Inferior parietal cortex (tissue), 1 donor: ENCODE measurements around the gene HDHD3.
"Not testable (repeated sequence)": the region's sequence is repeated elsewhere in the genome, so short reads cannot be mapped to it uniquely, and the experiment has no call there.

ENCODE experiments used
- DNase-seq: peaks from one replicate; pipeline ENCODE4 v3.0.0-alpha.2; 2016; ENCODE audit errors: extremely low spot score

The HDHD3 gene

DNA sequence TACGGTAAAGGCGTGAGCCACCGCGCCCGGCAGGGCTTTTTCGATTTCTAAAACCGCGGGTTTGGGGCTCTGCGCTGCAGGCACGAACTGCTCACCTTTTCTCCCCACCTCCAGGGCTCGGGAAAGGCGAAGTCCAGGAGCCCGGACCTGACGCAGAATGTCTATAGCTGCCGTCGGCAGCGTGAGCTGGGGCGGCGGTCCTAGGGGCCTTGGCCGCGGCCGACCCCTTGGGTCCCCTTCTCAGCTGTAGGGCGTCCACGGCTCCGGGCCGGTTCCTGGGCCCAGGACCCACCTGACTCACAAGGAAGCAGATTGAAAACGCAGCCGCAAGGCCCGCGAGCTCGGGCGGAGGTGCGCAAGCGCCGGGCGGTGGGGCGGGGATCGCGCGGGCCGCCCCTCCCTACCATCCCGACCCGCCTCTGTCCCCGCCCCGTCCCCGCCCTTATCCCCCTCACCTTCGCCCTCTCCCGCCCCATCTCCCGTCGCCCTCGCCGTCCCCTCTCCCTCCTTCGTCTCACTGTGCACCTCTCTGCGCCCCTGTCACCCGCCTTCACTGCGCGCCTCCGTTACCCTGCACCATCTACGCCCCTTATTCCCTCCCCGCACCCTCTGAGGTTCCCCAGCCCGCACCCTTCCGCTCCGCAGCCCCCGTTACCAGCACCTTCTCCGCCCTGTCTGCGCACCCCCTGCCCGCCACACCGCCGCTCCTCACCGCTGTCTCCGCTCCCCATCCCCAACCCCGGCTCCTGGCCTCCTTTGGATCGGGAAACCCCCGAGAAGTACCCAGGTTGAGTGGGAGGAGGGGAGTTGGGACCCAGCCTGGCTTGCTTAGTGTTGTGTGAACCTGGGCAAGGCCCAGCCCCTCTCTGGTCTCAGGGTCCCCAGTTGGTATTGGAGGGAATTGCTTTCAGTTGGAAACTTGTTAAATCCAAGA is at the start of gene HDHD3:
Gene HDHD3, minus strand, starts transcription at position 353 of the 934 bp plus-strand sequence. CDS start 2,632 bp downstream, outside the sequence.
- peak; percentile 67 for DNase-seq

DNA sequence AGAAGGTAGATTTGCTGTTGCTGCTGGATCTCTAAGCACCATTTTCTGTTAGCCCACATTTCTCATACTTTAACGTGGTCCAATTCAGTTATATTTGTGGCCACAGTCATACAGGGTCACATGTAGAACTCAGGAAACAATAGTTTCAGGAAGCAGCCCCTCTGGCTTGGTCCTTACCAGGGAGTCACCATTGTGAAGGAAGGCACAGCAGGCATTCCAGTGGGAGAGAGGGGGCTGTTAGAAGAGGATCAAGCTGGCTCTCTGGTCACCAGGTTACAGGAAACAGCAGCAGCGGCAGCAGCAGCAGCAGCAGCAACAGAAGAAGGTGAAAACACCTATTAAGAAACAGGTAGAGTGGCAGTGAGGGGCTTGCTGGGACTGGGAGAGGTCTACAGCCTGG is 48.3 kb upstream of the HDHD3 start:
- no peak for DNase-seq

DNA sequence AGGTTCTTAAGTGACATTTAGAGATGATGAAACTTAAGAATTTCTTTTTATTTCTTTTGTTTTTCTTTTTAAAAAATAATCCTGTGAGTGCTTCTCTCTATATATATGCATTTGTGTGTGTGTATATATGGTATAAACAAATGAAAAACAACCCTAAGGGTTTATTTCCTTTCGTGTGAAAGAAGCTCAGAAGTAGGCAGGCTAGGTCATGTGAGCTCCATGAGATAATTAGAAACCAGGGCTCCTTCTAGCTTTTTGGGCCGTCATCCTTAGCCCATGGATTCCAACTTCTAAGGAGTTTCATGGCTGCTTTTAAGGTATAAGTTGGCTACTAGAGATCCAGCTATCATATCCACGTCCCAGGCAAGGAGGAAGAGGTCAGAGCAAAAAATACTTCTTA is 44.9 kb upstream of the HDHD3 start:
- DNase-seq: no peak

DNA sequence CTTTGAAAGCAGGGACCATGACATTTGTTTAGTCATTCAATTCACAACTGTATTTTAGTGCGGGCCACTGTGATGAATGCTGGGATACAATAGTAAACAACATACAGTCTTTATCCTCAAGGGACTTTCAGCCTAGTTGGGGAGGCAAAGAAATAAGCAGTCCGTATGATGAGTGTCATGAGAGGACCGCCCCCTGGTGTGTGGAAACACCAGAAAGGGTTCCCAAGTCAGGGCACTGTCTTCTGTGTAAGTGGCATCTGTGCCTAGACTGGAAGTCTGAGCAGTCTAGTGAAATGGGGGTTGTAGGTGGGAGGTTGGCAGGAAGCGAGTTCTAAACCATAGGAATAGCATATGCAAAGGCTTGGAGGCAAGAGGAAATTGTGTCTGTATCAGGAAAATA is 40.6 kb upstream of the HDHD3 start:
- DNase-seq: no peak

DNA sequence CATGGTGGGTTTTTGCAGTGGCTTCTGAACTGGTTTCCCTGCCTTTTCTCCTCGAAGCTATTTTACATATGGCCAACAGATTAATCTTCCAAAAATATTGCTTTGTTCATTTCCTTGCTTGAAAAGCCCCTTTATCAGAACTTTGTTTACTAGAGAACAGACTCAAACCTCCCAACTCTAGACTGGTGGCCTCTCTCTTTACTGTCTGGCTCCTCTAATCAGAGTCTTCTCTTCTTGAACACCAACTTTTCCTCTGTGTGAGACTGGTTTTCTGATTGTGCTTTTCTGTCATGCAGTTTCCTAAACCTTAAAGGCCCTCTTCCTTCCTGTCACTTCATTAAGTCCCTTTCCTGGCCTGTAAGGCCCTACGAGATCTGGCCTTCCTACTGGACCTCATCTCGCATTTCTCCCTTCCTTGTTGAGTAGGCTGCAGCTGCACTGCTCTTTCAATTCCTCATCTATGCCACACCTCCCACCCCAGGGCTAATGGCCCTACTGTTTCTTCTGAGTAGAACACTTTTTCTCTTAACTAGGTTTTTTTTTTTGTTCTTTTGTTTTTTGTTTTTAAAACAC is 39.4 kb upstream of the HDHD3 start:
- no peak for DNase-seq

- DNase-seq: peak; percentile 95
These were observed 33.5 kb upstream of the HDHD3 start, which contains the start of the genes C9orf43 and POLE3 for GRCh38 chr9:113410207-113410864. TSS of gene C9orf43 (plus strand) at chr9:113410747. CDS start at chr9:113413494, 2,747 bp downstream. TSS of gene POLE3 (minus strand) at chr9:113410675. CDS start at chr9:113410293, 382 bp downstream.

- no peak for DNase-seq
These were observed 33.1 kb upstream of the HDHD3 start for GRCh38 chr9:113409883-113410206.

- no peak for DNase-seq
These were observed 32.7 kb upstream of the HDHD3 start for GRCh38 chr9:113409481-113409880.

GRCh38 chr9:113406873-113407511 is 30.2 kb upstream of the HDHD3 start:
- DNase-seq: peak; percentile 64

DNA sequence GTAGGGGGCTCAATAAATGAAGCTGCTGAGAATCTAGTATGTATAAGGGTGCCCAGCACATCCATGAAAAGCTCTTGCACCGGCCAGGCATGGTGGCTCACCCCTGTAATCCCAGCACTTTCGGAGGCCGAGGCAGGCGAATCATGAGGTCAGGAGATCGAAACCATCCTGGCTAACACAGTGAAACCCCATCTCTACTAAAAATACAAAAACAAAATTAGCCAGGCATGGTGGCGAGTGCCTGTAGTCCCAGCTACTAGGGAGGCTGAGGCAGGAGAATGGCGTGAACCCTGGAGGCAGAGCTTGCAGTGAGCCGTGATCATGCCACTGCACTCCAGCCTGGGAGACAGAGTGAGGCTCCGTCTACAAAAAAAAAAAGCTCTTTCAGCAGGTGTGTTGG is 29.6 kb upstream of the HDHD3 start:
- DNase-seq: not testable (repeated sequence)

- DNase-seq: no peak
These were observed 26.9 kb upstream of the HDHD3 start for GRCh38 chr9:113403646-113404045.

DNA sequence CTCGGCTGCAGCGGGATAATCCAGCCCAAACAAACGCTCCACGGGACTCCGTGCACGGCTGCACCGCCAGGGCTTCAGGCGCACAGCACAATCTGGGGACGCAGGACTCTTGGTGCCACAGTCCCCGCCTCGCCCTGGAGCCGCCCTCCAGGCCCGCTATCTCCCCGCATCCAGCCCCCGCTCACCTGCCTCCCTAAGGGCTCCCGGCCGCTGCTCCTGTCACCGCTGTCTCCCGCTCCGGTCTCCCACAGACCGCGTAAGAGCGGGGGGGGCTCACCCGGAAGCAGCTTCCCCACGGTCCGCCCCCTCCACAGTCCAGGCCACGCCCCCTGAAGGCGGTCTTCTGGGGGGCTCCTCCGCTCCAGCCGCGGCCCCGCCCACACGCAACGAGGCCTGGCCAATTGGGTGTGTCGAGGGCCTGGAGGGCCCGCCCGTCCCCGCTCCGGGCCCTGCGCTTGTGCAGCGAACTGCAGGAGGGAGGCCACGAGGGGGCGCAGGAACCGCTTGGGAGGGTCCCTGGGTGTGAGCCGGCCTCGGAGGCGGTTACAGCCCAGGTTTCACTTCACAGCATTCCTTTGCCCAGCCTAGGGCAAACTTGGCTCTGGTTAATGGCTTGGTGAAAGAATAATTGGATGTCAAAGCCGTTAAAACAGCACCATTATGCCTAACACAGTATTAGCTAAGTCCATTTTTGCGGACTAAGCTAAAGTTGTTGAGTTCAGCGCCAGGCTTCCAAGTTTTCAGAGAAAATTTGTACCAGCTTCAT is 24.4 kb upstream of the HDHD3 start, which contains the start of gene ALAD:
Gene ALAD, minus strand, starts transcription at position 258 of the 766 bp plus-strand sequence. CDS start 7,725 bp downstream, outside the sequence.
- DNase-seq: peak; percentile 97

GRCh38 chr9:113399646-113400200 is 22.9 kb upstream of the HDHD3 start:
- DNase-seq: no peak

DNA sequence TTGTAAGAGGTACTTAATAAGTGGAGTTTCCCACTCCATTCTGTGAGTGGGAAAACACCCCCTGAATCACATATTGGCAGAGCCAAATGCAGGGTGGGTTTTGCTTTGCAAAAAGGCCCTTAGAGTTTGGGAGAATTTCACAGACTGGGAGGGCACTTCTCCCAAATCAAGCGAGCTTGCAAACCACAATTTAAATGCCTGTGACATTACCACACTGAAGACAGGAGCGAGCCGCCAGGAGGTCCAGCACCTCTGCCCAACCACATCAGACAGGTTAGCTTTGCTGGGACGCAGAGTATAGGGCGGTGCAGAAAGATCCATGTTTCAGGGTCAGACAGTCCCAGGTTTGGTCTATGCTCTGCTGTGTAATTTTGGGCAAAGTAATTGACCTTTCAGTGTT is 22.0 kb upstream of the HDHD3 start:
- no peak for DNase-seq

DNA sequence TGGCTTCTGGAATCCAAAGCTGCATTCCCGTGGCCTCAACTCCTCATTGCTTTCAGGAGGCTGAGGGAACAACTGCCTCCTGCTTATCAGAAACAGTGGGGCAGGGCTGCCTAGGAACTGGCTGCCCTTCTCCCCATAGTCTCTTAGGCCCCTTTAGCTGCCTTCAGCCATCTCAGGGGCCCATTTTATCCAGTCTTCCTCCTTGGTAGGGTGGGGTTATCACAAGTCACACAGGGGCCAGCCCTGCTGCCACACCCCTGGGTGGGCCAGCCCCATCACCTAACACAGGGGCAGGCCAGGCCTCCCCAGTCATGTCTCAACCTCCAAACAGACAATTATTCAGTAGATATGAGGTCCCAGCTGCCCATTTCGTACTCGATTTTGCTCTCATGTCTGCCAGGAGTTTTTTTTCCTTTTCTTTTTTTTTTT is 20.4 kb upstream of the HDHD3 start:
- DNase-seq: no peak

- DNase-seq: no peak
These were observed 18.4 kb upstream of the HDHD3 start for GRCh38 chr9:113395000-113395861.

DNA sequence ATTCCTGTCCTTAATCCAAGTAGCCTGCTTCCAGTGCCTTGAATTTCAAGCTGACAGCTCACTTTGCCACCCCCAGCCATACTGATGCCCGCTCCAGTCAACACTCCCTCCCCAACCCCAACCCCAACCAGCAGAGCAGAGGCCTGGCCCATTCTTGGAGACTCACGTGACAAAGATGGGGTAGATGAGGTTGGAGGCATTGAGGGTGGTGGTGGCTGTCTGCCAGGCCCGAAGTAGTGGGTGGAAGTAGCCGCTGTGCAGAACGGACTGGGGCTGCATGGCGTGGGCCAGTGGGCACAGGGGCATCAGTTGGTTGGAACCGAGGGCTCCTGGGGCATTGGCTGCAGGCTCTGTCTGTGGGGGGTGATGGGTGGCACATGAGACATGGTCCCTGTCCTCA is 16.5 kb upstream of the HDHD3 start:
- no peak for DNase-seq

- no peak for DNase-seq
These were observed 15.1 kb upstream of the HDHD3 start for GRCh38 chr9:113391917-113392316.

DNA sequence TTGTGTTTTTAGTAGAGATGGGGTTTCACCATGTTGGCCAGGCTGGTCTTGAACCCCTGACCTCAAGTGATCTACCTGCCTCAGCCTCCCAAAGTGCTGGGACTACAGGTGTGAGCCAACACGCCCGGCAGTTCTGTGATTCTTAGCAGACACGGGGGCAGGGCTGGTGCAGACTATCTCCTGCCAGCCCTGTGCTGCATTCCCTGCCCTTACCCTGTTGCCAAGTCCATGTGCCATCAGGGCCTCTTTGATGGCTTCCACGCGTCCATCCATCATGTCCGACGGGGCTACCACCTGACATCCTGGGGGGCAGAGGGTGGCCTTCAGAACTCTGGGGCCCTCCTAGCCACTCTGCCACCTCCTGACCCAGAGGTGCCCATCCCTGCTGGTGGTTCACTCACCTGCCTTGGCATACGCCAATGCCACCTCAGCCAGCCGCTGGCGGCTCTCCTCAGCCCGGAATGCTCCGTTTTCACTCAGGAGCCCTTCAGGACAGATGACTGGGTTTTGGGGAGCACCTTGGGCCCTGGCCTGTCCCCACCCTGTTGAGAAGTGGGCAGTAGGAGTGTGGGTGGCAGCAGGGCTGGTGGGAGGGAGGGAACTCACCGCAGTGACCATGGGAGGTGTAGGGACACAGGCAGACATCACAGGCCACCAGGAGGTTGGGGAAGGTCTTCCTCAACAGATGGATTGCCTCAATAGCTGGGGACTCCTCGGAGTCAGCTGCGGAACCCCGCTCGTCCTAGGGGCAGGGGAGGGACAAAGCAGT is 13.6 kb upstream of the HDHD3 start:
- DNase-seq: no peak
